GM18508 (cell line): ENCODE results near the gene GTPBP6.
"Not testable (repeated sequence)": the region's sequence is repeated elsewhere in the genome, so short reads cannot be mapped to it uniquely, and the experiment has no call there.

ENCODE experiments used
- ATAC-seq: cut with Tn5 transposase; IDR thresholded peaks from one replicate; pipeline ENCODE4 v1.9.1; 2021; ENCODE audit warnings: moderate number of reproducible peaks; ENCODE audit not compliant: insufficient read depth, unreplicated experiment

Gene GTPBP6

GRCh38 chrX:352582-353314, 34.2 kb upstream of the GTPBP6 start:
- ATAC-seq: no peak

GRCh38 chrX:352181-352580, 33.6 kb upstream of the GTPBP6 start:
- no peak for ATAC-seq

GRCh38 chrX:351736-352135, 33.1 kb upstream of the GTPBP6 start:
- no peak for ATAC-seq

- ATAC-seq: not testable (repeated sequence)
Observed at GRCh38 chrX:351324-351641, 32.7 kb upstream of the GTPBP6 start.

GRCh38 chrX:350534-351323, 32.1 kb upstream of the GTPBP6 start:
- ATAC-seq: no peak

GRCh38 chrX:350148-350533, 31.5 kb upstream of the GTPBP6 start:
- ATAC-seq: no peak

GRCh38 chrX:349702-350101, 31.1 kb upstream of the GTPBP6 start:
- no peak for ATAC-seq

- ATAC-seq: no peak
Observed at GRCh38 chrX:349196-349595, 30.6 kb upstream of the GTPBP6 start.

GRCh38 chrX:348461-349117, 30.0 kb upstream of the GTPBP6 start:
- no peak for ATAC-seq

- ATAC-seq: no peak
Observed at GRCh38 chrX:347351-348117, 28.9 kb upstream of the GTPBP6 start.

- no peak for ATAC-seq
Observed at GRCh38 chrX:346034-346813, 27.6 kb upstream of the GTPBP6 start.

GRCh38 chrX:345020-345925, 26.7 kb upstream of the GTPBP6 start:
- ATAC-seq: no peak

- no peak for ATAC-seq
Observed at GRCh38 chrX:344371-344901, 25.8 kb upstream of the GTPBP6 start.

- ATAC-seq: no peak
Observed at GRCh38 chrX:341541-342101, 23.0 kb upstream of the GTPBP6 start.

- ATAC-seq: no peak
Observed at GRCh38 chrX:340641-341423, 22.2 kb upstream of the GTPBP6 start.

- no peak for ATAC-seq
Observed at GRCh38 chrX:340121-340520, 21.5 kb upstream of the GTPBP6 start.

GRCh38 chrX:338836-339400, 20.3 kb upstream of the GTPBP6 start:
- ATAC-seq: no peak
